WTC11 (cell line): ENCODE measurements around the gene SMOC2.

Source experiments
- CREB1 ChIP-seq: sonication (generic); formaldehyde crosslinking; IDR thresholded peaks from 2 replicates; pipeline ENCODE4 v1.8.0; 2023; ENCODE audit warnings: mild to moderate bottlenecking, missing genetic modification reagents
- CTCF ChIP-seq: fragments of 200-600 bp; IDR thresholded peaks from 2 replicates; pipeline ENCODE4 v1.8.0; 2022; ENCODE audit warnings: antibody characterized with exemption
- EMX1 ChIP-seq: fragments of 250-450 bp; sonication (Bioruptor Pico); IDR thresholded peaks from 2 replicates; pipeline ENCODE4 v1.8.0; 2021; ENCODE audit warnings: mild to moderate bottlenecking
- ERG ChIP-seq: fragments of 250-450 bp; sonication (Bioruptor Pico); IDR thresholded peaks from 2 replicates; pipeline ENCODE4 v1.8.0; 2021; ENCODE audit warnings: mild to moderate bottlenecking
- FOXJ3 ChIP-seq: sonication (generic); formaldehyde crosslinking; IDR thresholded peaks from 2 replicates; pipeline ENCODE4 v1.9.0; 2021; ENCODE audit warnings: missing genetic modification reagents, mild to moderate bottlenecking, borderline replicate concordance
- FOXP4 ChIP-seq: sonication (generic); formaldehyde crosslinking; IDR thresholded peaks from 2 replicates; pipeline ENCODE4 v1.8.0; 2022; ENCODE audit warnings: mild to moderate bottlenecking, missing genetic modification reagents
- HMGXB4 ChIP-seq: sonication (generic); formaldehyde crosslinking; IDR thresholded peaks from 2 replicates; pipeline ENCODE4 v1.8.1; 2023; ENCODE audit warnings: mild to moderate bottlenecking, moderate library complexity, missing genetic modification reagents
- JUN ChIP-seq: sonication (generic); formaldehyde crosslinking; IDR thresholded peaks from 2 replicates; pipeline ENCODE4 v1.8.0; 2023; ENCODE audit warnings: mild to moderate bottlenecking, missing genetic modification reagents
- NFATC4 ChIP-seq: fragments of 250-450 bp; sonication (Bioruptor Pico); IDR thresholded peaks from 2 replicates; pipeline ENCODE4 v1.9.0; 2021; ENCODE audit warnings: mild to moderate bottlenecking
- NR1H2 ChIP-seq: sonication (generic); formaldehyde crosslinking; IDR thresholded peaks from 2 replicates; pipeline ENCODE4 v1.9.0; 2021; ENCODE audit warnings: mild to moderate bottlenecking, moderate library complexity, missing genetic modification reagents
- SP1 ChIP-seq: sonication (generic); formaldehyde crosslinking; conservative IDR thresholded peaks from 2 replicates; pipeline ENCODE4 v1.8.1; 2022; ENCODE audit warnings: missing genetic modification reagents
- USF2 ChIP-seq: sonication (generic); formaldehyde crosslinking; IDR thresholded peaks from 2 replicates; pipeline ENCODE4 v1.8.1; 2023; ENCODE audit warnings: mild to moderate bottlenecking, missing genetic modification reagents, moderate library complexity
- ZNF232 ChIP-seq: sonication (generic); formaldehyde crosslinking; IDR thresholded peaks from 2 replicates; pipeline ENCODE4 v1.8.0; 2022; ENCODE audit warnings: mild to moderate bottlenecking, missing genetic modification reagents

GRCh38 chr6:168601546-168601945, 160.6 kb downstream of the SMOC2 start:
- TF ChIP-seq NR1H2 (CRISPR knock-in tag) (no peak), FOXJ3 (CRISPR knock-in tag) (no peak), JUN (no peak), SP1 (CRISPR knock-in tag) (no peak), ERG (CRISPR knock-in tag) (no peak), CTCF (no peak), NFATC4 (CRISPR knock-in tag) (no peak), USF2 (CRISPR knock-in tag) (no peak), CREB1 (CRISPR knock-in tag) (no peak), EMX1 (CRISPR knock-in tag) (no peak), HMGXB4 (CRISPR knock-in tag) (no peak), FOXP4 (CRISPR knock-in tag) (no peak), ZNF232 (no peak)
